SK-N-SH (cell line): ENCODE measurements around the gene ACACA. TPM values are rescaled to one million over a fixed set of nuclear protein-coding genes. Genes with fewer than 3 reads are reported as not detected.

Experiments
- CTCF ChIA-PET: fragments of 300-600, 350-600 bp; formaldehyde crosslinking; extraction: SDS; loops from one replicate; lab custom pipeline; 2021; lab: Yijun Ruan, JAX
- POLR2A ChIA-PET: fragments of 350-600 bp; sonication (Branson Sonifier 250); formaldehyde crosslinking; extraction: SDS; loops from one replicate; lab custom pipeline; 2020; ENCODE audit warnings: antibody characterized with exemption, inconsistent platforms; lab: Yijun Ruan, JAX
- DNase-seq: peaks from one replicate; pipeline ENCODE4 v3.0.0; 2012
- H2AFZ ChIP-seq: fragments of 200-600 bp; sonication (generic); 2 replicates; pipeline ENCODE4 v1.8.1; 2016; ENCODE audit warnings: antibody characterized with exemption, mild to moderate bottlenecking, low read depth
- H3F3A ChIP-seq: fragments of 200-600 bp; sonication (generic); replicated peaks from 2 replicates; pipeline ENCODE3; 2016; ENCODE audit warnings: antibody characterized with exemption, mild to moderate bottlenecking; ENCODE audit not compliant: insufficient read depth
- H3K27ac ChIP-seq, 2 experiments: fragments of 200-500 bp in 1 of 2; fragments of 200-600 bp in 1 of 2; sonication (Bioruptor generic) in 1 of 2; sonication (generic), shearing (Covaris generic) in 1 of 2; 2 replicates each; pipeline versions ENCODE4 v1.5.1 to v1.6.1; 2014 to 2016; ENCODE audit warnings: low read depth in 2 of 2, inconsistent platforms in 1 of 2, low read length in 1 of 2, mild to moderate bottlenecking in 1 of 2, mixed read lengths in 1 of 2
- H3K27me3 ChIP-seq: fragments of 200-600 bp; sonication (generic), shearing (Covaris generic); 2 replicates; pipeline ENCODE4 v1.6.1; 2016; ENCODE audit warnings: mixed run types; ENCODE audit not compliant: insufficient read depth
- H3K36me3 ChIP-seq, 2 experiments: fragments of 200-500 bp in 1 of 2; fragments of 200-600 bp in 1 of 2; sonication (Bioruptor generic) in 1 of 2; sonication (generic) in 1 of 2; replicated peaks in 1 of 2; 2 replicates each; pipeline versions ENCODE3 to v1.5.1; 2014 to 2016; ENCODE audit warnings: low read length in 1 of 2, mild to moderate bottlenecking in 1 of 2; ENCODE audit not compliant: insufficient read depth in 2 of 2, control insufficient read depth in 1 of 2
- H3K4me1 ChIP-seq, 2 experiments: fragments of 200-500 bp in 1 of 2; fragments of 200-600 bp in 1 of 2; sonication (Bioruptor generic) in 1 of 2; sonication (generic), shearing (Covaris generic) in 1 of 2; 2 replicates each; pipeline versions ENCODE4 v1.5.1 to v1.6.1; 2014 to 2016; ENCODE audit warnings: low read depth in 1 of 2, low read length in 1 of 2, mixed run types in 1 of 2; ENCODE audit not compliant: insufficient read depth in 2 of 2, control insufficient read depth in 1 of 2
- H3K4me2 ChIP-seq: fragments of 200-600 bp; sonication (generic), shearing (Covaris generic); 2 replicates; pipeline ENCODE4 v1.6.1; 2017; ENCODE audit warnings: mixed run types
- H3K4me3 ChIP-seq, 2 experiments: fragments of 200-500 bp in 1 of 2; fragments of 200-600 bp in 1 of 2; sonication (Bioruptor generic) in 1 of 2; sonication (generic), shearing (Covaris generic) in 1 of 2; 2 replicates each; pipeline versions ENCODE4 v1.5.1 to v1.8.1; 2014 to 2016; ENCODE audit warnings: low read depth in 2 of 2, inconsistent platforms in 1 of 2, low read length in 1 of 2, mild to moderate bottlenecking in 1 of 2, mixed read lengths in 1 of 2, moderate library complexity in 1 of 2
- H3K79me2 ChIP-seq: fragments of 200-600 bp; sonication (generic); 2 replicates; pipeline ENCODE4 v1.8.1; 2017; ENCODE audit warnings: mild to moderate bottlenecking; ENCODE audit not compliant: insufficient read depth
- H3K9ac ChIP-seq: fragments of 200-600 bp; sonication (generic); 2 replicates; pipeline ENCODE4 v1.6.1; 2017; ENCODE audit warnings: mixed run types
- H3K9me2 ChIP-seq: fragments of 200-600 bp; sonication (generic); 2 replicates; pipeline ENCODE4 v1.6.1; 2017; ENCODE audit warnings: mixed run types
- H3K9me3 ChIP-seq: fragments of 200-600 bp; sonication (generic); 2 replicates; pipeline ENCODE4 v1.6.1; 2017; ENCODE audit warnings: mixed run types, mild to moderate bottlenecking, moderate library complexity
- H4K20me1 ChIP-seq: fragments of 200-600 bp; sonication (generic); 2 replicates; pipeline ENCODE4 v1.6.1; 2017; ENCODE audit warnings: mild to moderate bottlenecking, mixed run types; ENCODE audit not compliant: insufficient read depth
- EP300 ChIP-seq, 2 experiments: IDR thresholded peaks; 2 replicates each; pipeline versions ENCODE4 v1.4.0 to v1.6.1; 2012; ENCODE audit warnings: borderline replicate concordance in 1 of 2, low read depth in 1 of 2, low read length in 1 of 2
- EZH2phosphoT487 ChIP-seq: fragments of 200-600 bp; sonication (generic); IDR thresholded peaks from 2 replicates; pipeline ENCODE4 v1.6.1; 2017; ENCODE audit warnings: low read depth, mixed run types, mild to moderate bottlenecking, antibody characterized with exemption, moderate library complexity, borderline replicate concordance
- FOXM1 ChIP-seq: IDR thresholded peaks from 2 replicates; pipeline ENCODE4 v1.4.0; 2012; ENCODE audit warnings: low read depth, mild to moderate bottlenecking
- GABPA ChIP-seq: IDR thresholded peaks from 2 replicates; pipeline ENCODE4 v1.4.0; 2012; ENCODE audit warnings: low read depth, mild to moderate bottlenecking
- MEF2A ChIP-seq: IDR thresholded peaks from 2 replicates; pipeline ENCODE4 v1.4.0; 2012; ENCODE audit warnings: low read depth, borderline replicate concordance
- MXI1 ChIP-seq: IDR thresholded peaks from 2 replicates; pipeline ENCODE4 v1.6.1; 2012; ENCODE audit warnings: mild to moderate bottlenecking, low read depth, low read length, improper control_type of control experiment
- NRF1 ChIP-seq: IDR thresholded peaks from 2 replicates; pipeline ENCODE4 v1.6.1; 2012; ENCODE audit warnings: low read depth, mild to moderate bottlenecking, low read length
- SMC3 ChIP-seq: IDR thresholded peaks from 2 replicates; pipeline ENCODE4 v1.6.1; 2012; ENCODE audit warnings: low read depth, low read length, improper control_type of control experiment
- TAF1 ChIP-seq: IDR thresholded peaks from 2 replicates; pipeline ENCODE4 v1.6.1; 2012; ENCODE audit warnings: low read depth, mild to moderate bottlenecking, low read length, moderate library complexity, borderline replicate concordance
- TCF12 ChIP-seq: IDR thresholded peaks from 2 replicates; pipeline ENCODE4 v1.4.0; 2012
- TEAD4 ChIP-seq: IDR thresholded peaks from 2 replicates; pipeline ENCODE4 v1.4.0; 2012; ENCODE audit warnings: mild to moderate bottlenecking, borderline replicate concordance; ENCODE audit not compliant: insufficient read depth
- WGBS: methylation state at CpG from one replicate; pipeline ENCODE4 v1.1.6; 2017; ENCODE audit warnings: low lambda C conversion rate; 5-methylcytosine and 5-hydroxymethylcytosine counted together
- polyA plus RNA-seq, 3 experiments: library from polyadenylated mRNA; depleted of rRNA; stranded (reverse); fragments of >200 nt; gene quantifications; 2 replicates each; pipeline ENCODE4 v1.2.3, GENCODE V29; 2012
- TF ChIP-seq, protein P1 (sequence below): IDR thresholded peaks from 2 replicates; pipeline ENCODE4 v1.6.1; 2012; ENCODE audit warnings: mild to moderate bottlenecking, low read depth, low read length, moderate library complexity
- TF ChIP-seq, protein P2 (sequence below): fragments of 150-350 bp; IDR thresholded peaks from 2 replicates; pipeline ENCODE4 v1.6.1; 2017; ENCODE audit warnings: antibody characterized with exemption, low read length, low read depth, borderline replicate concordance
- TF ChIP-seq, protein P3 (sequence below): fragments of 200-600 bp; sonication (generic); IDR thresholded peaks from 2 replicates; pipeline ENCODE4 v1.6.1; 2017; ENCODE audit warnings: antibody characterized with exemption, mild to moderate bottlenecking, moderate library complexity

The ACACA gene
- polyA plus RNA-seq, 1 of the 3 experiments (the other 2 are of a cell fraction) = 27.2 TPM

DNA sequence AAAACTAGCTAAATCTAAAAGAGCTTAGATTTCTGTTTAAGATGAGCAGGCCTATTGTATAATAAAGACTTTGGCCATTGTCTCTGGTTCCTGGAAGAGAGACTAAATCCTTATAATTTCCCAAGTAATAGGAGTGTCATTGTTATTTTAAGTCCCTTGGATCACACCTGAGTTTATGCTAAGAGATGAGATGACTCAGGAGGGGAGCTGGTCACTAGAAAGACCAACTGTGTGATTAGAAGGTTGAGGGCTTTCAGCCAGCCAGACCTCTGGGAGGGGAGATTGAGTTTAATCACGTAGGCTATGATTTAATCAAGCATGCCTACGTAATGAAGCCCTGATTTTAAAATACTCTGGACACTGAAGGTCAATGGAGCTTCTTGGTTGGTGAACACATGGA is 187.8 kb downstream of the ACACA start:
- no peaks in the 10 kb centered on the region for H3K27me3 ChIP-seq
- no peak for DNase-seq
- POLR2A ChIA-PET = interaction anchor here (0.8 kb wide), 1 partner anchor 617 kb away, joined by 3 read pairs; no protein-coding TSS in a partner anchor
- H3K4me1 ChIP-seq = peaks cover 0 to 9% of the 10 kb centered on the region in 2 experiments; a peak in 2 of 4 replicates
- H3K79me2 ChIP-seq = no peaks in the 10 kb centered on the region
- H3K4me2 ChIP-seq = no peak overlapping the region
- no peaks in the 10 kb centered on the region for H3K9me3 ChIP-seq
- no peaks in the 10 kb centered on the region for H4K20me1 ChIP-seq
- H3K9me2 ChIP-seq = no peaks in the 10 kb centered on the region
- no peak for TF ChIP-seq EZH2phosphoT487
- TF ChIP-seq TCF12 = no peak
- no peak for TF ChIP-seq MXI1
- TF ChIP-seq EP300 (IDR thresholded peaks at IDR 0.05; ENCODE audit: borderline replicate concordance in 1 of 2, low read depth in 1 of 2, low read length in 1 of 2) = no peak
- no peak for TF ChIP-seq NRF1
- TF ChIP-seq TAF1 = no peak
- no peak for TF ChIP-seq FOXM1
- TF ChIP-seq, all 33 proteins: peak for 0
- 86% methylated on average over 2 of the region's 2 CpGs for WGBS
- CTCF ChIA-PET = interaction anchor here (0.7 to 3.9 kb wide), 21 partner anchors 8 to 616 kb away, joined by 3 to 13 read pairs (median 3); no protein-coding TSS in a partner anchor
- Histone ChIP-seq H3K36me3 (peaks cover 16 to 58% of the 10 kb centered on the region in 2 experiments), H3K4me3 (no peak overlapping the region), H3K9ac (no peak overlapping the region), H3F3A (peaks cover 13% of the 10 kb centered on the region), H3K27ac (no peak overlapping the region), H2AFZ (no peak overlapping the region)

DNA sequence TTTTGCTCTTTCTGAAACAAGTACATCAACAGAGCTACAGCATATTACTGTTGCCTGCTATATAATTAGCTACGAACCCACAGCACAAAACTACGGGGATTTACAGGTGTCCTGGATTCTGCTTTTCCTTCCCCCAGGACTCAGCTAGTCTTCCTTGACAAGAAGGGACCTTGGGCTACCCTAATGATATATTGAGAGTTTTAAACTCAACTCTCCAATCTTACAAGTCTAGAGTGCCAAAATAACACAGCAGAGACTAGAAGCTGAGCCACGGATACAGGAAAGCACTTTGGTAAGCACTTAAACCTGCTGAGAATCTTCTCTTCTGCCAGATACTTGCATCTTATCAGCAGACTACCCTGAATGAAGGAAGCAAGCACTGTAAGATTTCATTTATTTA is 192.2 kb downstream of the ACACA start:
- Histone ChIP-seq H2AFZ (no peak overlapping the region), H3K4me3 (no peak overlapping the region), H3F3A (no peaks in the 10 kb centered on the region), H3K36me3 (peaks cover 18 to 44% of the 10 kb centered on the region in 2 experiments), H4K20me1 (no peaks in the 10 kb centered on the region), H3K27me3 (no peaks in the 10 kb centered on the region), H3K4me2 (no peak overlapping the region), H3K9me3 (no peaks in the 10 kb centered on the region), H3K9me2 (no peaks in the 10 kb centered on the region), H3K4me1 (peaks cover 0 to 8% of the 10 kb centered on the region in 2 experiments; a peak in 2 of 4 replicates), H3K27ac (no peak overlapping the region), H3K9ac (no peak overlapping the region), H3K79me2 (no peaks in the 10 kb centered on the region)
- WGBS = 97% methylated on average over 3 of the region's 3 CpGs
- CTCF ChIA-PET = interaction anchor here (0.6 to 3.4 kb wide), 6 partner anchors 11 to 611 kb away, joined by 3 to 18 read pairs (median 4); no protein-coding TSS in a partner anchor
- POLR2A ChIA-PET = no interaction called here
- TF ChIP-seq GABPA = no peak
- no peak for DNase-seq

DNA sequence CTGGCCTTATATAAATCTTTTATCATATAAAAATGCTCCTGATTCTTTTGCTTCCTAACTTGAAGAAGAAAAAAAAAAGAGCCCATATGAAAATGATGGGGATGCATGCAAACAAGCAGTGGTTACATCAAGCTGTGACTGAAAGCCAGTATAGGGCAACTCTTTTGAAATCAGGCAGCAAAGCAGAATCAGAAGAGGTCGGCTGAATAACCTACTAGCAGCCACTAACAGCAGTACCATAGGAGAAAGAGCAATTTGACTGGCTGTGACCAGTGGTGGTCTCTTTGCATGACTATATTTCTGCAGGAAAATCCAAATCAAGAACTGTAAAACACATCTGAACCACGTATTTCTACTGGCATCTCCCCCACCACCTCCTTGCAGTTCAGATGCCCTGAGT is 192.7 kb downstream of the ACACA start:
- no peaks in the 10 kb centered on the region for H3K9me2 ChIP-seq
- TF ChIP-seq GABPA (no peak), MEF2A (no peak), EZH2phosphoT487 (no peak), SMC3 (no peak), TEAD4 (no peak)
- TF ChIP-seq, protein P1, sequence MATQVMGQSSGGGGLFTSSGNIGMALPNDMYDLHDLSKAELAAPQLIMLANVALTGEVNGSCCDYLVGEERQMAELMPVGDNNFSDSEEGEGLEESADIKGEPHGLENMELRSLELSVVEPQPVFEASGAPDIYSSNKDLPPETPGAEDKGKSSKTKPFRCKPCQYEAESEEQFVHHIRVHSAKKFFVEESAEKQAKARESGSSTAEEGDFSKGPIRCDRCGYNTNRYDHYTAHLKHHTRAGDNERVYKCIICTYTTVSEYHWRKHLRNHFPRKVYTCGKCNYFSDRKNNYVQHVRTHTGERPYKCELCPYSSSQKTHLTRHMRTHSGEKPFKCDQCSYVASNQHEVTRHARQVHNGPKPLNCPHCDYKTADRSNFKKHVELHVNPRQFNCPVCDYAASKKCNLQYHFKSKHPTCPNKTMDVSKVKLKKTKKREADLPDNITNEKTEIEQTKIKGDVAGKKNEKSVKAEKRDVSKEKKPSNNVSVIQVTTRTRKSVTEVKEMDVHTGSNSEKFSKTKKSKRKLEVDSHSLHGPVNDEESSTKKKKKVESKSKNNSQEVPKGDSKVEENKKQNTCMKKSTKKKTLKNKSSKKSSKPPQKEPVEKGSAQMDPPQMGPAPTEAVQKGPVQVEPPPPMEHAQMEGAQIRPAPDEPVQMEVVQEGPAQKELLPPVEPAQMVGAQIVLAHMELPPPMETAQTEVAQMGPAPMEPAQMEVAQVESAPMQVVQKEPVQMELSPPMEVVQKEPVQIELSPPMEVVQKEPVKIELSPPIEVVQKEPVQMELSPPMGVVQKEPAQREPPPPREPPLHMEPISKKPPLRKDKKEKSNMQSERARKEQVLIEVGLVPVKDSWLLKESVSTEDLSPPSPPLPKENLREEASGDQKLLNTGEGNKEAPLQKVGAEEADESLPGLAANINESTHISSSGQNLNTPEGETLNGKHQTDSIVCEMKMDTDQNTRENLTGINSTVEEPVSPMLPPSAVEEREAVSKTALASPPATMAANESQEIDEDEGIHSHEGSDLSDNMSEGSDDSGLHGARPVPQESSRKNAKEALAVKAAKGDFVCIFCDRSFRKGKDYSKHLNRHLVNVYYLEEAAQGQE = no peak
- TF ChIP-seq, protein P2, sequence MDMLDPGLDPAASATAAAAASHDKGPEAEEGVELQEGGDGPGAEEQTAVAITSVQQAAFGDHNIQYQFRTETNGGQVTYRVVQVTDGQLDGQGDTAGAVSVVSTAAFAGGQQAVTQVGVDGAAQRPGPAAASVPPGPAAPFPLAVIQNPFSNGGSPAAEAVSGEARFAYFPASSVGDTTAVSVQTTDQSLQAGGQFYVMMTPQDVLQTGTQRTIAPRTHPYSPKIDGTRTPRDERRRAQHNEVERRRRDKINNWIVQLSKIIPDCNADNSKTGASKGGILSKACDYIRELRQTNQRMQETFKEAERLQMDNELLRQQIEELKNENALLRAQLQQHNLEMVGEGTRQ = no peak
- TF ChIP-seq, protein P3, sequence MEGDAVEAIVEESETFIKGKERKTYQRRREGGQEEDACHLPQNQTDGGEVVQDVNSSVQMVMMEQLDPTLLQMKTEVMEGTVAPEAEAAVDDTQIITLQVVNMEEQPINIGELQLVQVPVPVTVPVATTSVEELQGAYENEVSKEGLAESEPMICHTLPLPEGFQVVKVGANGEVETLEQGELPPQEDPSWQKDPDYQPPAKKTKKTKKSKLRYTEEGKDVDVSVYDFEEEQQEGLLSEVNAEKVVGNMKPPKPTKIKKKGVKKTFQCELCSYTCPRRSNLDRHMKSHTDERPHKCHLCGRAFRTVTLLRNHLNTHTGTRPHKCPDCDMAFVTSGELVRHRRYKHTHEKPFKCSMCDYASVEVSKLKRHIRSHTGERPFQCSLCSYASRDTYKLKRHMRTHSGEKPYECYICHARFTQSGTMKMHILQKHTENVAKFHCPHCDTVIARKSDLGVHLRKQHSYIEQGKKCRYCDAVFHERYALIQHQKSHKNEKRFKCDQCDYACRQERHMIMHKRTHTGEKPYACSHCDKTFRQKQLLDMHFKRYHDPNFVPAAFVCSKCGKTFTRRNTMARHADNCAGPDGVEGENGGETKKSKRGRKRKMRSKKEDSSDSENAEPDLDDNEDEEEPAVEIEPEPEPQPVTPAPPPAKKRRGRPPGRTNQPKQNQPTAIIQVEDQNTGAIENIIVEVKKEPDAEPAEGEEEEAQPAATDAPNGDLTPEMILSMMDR = no peak
- H2AFZ ChIP-seq = no peak overlapping the region
- no peaks in the 10 kb centered on the region for H3F3A ChIP-seq
- H3K9me3 ChIP-seq = no peaks in the 10 kb centered on the region
- H3K9ac ChIP-seq = no peak overlapping the region
- no peak overlapping the region for H3K4me2 ChIP-seq
- H3K27me3 ChIP-seq = no peaks in the 10 kb centered on the region
- no peaks in the 10 kb centered on the region for H3K79me2 ChIP-seq
- H3K4me3 ChIP-seq = no peak overlapping the region
- no peaks in the 10 kb centered on the region for H4K20me1 ChIP-seq
- whole genome bisulfite sequencing = 93% methylated on average over 2 of the region's 2 CpGs
- no peak for DNase-seq
- H3K27ac ChIP-seq = no peak overlapping the region
- ChIA-PET CTCF (interaction anchor here (0.6 to 3.4 kb wide), 7 partner anchors 11 to 611 kb away, joined by 3 to 18 read pairs (median 3); no protein-coding TSS in a partner anchor), POLR2A (no interaction called here)
- H3K4me1 ChIP-seq = peaks cover 0 to 3% of the 10 kb centered on the region in 2 experiments; a peak in 2 of 4 replicates
- H3K36me3 ChIP-seq = peaks cover 22 to 43% of the 10 kb centered on the region in 2 experiments
